ENCODE results near the gene ZNF90. TPM values are rescaled to one million over a fixed set of nuclear protein-coding genes. Genes with fewer than 3 reads are reported as not detected.
"Not testable (repeated sequence)": the region's sequence is repeated elsewhere in the genome, so short reads cannot be mapped to it uniquely, and the experiment has no call there.

The ZNF90 gene
- total RNA-seq, 2 donors from 2014 or later, result 7.9 to 12.2 TPM

DNA sequence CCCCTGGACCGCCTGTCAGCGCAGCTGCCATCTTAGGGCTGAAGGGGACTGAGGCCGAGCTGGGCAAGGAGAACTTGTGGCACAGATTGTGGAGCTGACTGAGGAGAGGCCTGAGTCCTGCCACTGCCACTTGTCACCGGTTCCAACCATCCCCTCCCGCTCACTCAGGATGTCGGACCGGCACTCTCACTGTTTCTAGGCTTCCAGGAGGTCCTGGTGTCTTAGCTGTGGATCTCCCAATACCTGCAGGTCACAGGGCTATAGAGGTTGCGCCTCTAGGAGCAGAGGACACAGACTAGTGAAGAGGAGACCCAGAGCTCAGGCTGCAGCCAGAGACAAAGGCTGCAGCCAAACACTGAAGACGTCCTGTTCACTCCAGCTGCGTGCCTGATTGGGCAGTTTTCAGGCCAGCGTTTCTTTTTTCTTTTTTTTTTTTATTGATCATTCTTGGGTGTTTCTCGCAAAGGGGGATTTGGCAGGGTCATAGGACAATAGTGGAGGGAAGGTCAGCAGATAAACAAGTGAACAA lies 73.9 kb downstream of the ZNF90 start:
- H3K4me3 Mint-ChIP-seq, result no peak overlapping the region
- DNase-seq (ENCODE audit: low spot score) (no peak), ATAC-seq (no peak)
- H3K9me3 Mint-ChIP-seq, result peaks cover 5% of the 10 kb centered on the region
- peaks cover 9 to 11% of the 10 kb centered on the region in 2 donors for H3K27me3 Mint-ChIP-seq
- no peaks in the 10 kb centered on the region for H3K4me1 Mint-ChIP-seq (ENCODE audit: low read depth in 2 of 2)
- no peak overlapping the region for H3K27ac Mint-ChIP-seq
- H3K36me3 Mint-ChIP-seq, result no peaks in the 10 kb centered on the region

DNA sequence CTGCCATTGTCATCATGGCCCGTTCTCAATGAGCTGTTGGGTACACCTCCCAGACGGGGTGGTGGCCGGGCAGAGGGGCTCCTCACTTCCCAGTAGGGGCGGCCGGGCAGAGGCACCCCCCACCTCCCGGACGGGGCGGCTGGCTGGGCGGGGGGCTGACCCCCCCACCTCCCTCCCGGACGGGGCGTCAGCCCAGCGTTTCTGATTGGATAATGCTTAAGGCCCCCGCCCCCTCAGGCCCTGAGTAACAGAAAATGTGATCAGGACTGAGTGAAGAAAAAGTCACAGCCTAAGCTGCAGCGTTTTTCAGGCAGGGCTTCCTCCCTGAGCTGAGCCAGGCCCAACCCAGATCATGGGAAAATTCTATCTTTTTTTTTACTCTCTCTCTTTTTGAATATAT lies 74.7 kb downstream of the ZNF90 start:
- H3K4me3 Mint-ChIP-seq, ATAC-seq, H3K27ac Mint-ChIP-seq: not testable (repeated sequence)

DNA sequence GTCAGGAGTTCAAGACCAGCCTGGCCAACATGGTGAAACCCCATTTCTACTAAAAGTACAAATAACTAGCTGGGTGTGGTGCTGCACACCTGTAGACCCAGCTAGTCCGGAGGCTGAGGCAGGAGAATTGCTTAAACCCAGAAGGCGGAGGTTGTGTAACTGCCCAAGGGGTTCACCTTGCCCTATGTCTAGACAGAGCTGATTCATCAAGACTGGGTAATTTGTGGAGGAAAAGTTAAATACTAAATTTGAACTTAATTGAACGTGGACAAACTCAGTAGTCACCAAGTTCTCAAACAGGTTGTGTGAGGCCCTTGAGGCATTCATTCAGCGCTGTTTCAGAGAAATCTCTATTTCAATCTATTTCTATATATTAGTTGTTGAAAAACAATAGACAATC lies 75.5 kb downstream of the ZNF90 start:
- Mint-ChIP-seq H3K4me1 (ENCODE audit: low read depth in 2 of 2) (no peaks in the 10 kb centered on the region), H3K36me3 (no peaks in the 10 kb centered on the region), H3K27me3 (peaks cover 9 to 11% of the 10 kb centered on the region in 2 donors), H3K4me3 (no peak overlapping the region), H3K27ac (no peak overlapping the region), H3K9me3 (peaks cover 5% of the 10 kb centered on the region)
- no peak for DNase-seq (ENCODE audit: low spot score)
- no peak for ATAC-seq

More for the DNA sequence above, 74.7 kb downstream of the ZNF90 start:
- not testable (repeated sequence) for H3K9me3 Mint-ChIP-seq; DNase-seq (ENCODE audit: low spot score); H3K4me1 Mint-ChIP-seq (ENCODE audit: low read depth in 2 of 2); H3K36me3 Mint-ChIP-seq
- H3K27me3 Mint-ChIP-seq, result peaks cover 9 to 11% of the 10 kb centered on the region in 2 donors

DNA sequence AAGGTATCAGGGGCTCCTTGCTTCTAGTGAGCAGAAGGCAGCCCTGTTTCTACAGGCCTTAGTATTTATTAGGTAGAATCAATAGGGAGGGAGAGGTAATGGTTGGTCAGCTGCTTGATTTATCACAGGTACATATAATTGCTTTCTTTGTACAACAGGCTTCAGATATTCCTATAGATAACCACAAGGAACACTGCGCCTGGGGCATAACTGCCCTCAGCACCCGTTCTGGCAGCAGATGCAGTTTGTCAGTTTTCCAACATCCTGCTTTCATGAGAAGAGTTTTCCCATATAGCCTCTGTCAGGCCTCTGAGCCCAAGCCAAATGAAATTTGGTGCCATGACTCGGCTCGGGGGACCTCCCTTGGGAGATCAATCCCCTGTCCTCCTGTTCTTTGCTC lies 76.8 kb downstream of the ZNF90 start:
- no peaks in the 10 kb centered on the region for H3K4me1 Mint-ChIP-seq (ENCODE audit: low read depth in 2 of 2)
- no peak overlapping the region for H3K4me3 Mint-ChIP-seq

DNA sequence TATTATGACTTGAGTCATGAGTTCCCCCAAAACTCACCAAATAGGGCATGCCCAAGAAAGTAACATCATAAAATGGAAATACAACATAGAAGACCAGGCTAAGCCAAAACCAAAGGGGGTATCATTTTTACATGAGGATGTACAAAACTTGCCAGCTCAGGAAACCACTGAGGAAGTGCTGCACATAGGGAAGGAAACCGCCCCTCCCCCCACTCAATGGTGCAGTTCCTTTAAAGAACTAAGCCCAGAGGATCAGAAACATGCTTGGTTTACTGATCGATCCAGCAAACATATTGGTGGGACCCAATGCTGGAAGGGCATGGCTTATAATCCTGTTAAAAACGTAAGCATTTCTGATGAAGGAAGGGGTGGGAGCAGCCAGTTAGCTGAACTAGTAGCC lies 85.0 kb downstream of the ZNF90 start:
- Mint-ChIP-seq H3K4me1 (ENCODE audit: low read depth in 2 of 2) (peaks cover 7 to 8% of the 10 kb centered on the region in 2 donors), H3K36me3 (peaks cover 9% of the 10 kb centered on the region), H3K4me3 (no peak overlapping the region), H3K9me3 (peaks cover 6% of the 10 kb centered on the region), H3K27ac (no peak overlapping the region), H3K27me3 (no peaks in the 10 kb centered on the region)
- ATAC-seq, result no peak
- DNase-seq (ENCODE audit: low spot score), result no peak

More for the DNA sequence above, 76.8 kb downstream of the ZNF90 start:
- no peak overlapping the region for H3K27ac Mint-ChIP-seq
- H3K36me3 Mint-ChIP-seq, result no peaks in the 10 kb centered on the region
- DNase-seq (ENCODE audit: low spot score) (no peak), ATAC-seq (no peak)
- peaks cover 9 to 11% of the 10 kb centered on the region in 2 donors for H3K27me3 Mint-ChIP-seq
- H3K9me3 Mint-ChIP-seq, result peaks cover 11% of the 10 kb centered on the region

DNA sequence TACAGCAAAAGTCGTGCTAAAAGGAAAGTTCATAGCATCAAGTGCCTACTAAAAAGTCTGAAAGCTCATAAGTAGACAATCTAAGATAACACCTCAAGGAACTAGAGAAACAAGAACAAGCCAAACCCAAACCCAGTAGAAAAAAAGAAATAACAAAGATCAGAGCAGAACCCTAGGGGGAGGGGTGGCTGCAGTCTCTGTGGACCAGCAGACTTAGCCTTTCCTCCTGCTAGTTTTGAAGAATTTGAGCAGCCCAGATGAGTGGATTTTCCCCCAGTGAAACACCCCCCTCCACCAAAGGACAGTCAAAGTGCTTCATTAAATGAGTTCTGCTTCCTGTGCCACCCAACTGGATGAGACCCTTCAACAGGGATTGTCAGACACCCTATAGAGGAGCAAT lies 86.7 kb downstream of the ZNF90 start:
- H3K9me3 Mint-ChIP-seq, result peaks cover under 1% of the 10 kb centered on the region
- H3K27ac Mint-ChIP-seq, result no peak overlapping the region
- no peaks in the 10 kb centered on the region for H3K27me3 Mint-ChIP-seq
- no peak overlapping the region for H3K4me3 Mint-ChIP-seq
- ATAC-seq (no peak), DNase-seq (ENCODE audit: low spot score) (no peak)
- H3K4me1 Mint-ChIP-seq (ENCODE audit: low read depth in 2 of 2), result peaks cover 7 to 8% of the 10 kb centered on the region in 2 donors
- H3K36me3 Mint-ChIP-seq, result peaks cover 11% of the 10 kb centered on the region

DNA sequence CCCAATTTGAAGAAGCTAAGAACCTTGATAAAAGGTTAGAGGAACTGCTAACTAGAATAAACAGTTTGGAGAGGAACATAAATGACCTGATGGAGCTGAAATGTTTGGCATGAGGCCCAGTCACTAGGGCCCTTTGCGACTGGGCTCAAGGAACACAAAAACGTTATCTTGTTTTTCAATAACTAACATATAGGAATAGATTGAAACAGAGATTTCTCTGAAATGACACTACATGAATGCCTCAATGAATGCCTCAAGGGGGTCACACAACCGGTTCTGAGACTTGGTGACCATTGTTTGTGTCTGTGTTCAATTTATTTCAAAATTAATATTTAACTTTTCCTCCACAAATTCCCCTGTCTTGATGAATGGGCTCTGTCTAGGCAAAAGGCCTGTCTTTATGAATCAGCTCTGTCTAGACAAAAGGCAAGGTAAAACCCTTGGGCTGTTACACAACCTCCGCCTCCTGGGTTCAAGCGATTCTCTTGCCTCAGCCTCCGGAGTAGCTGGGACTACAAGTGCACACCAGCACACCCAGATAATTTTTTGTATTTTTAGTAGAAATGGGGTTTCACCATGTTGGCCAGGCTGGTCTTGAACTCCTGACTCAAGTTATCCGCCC lies 88.3 kb downstream of the ZNF90 start:
- no peak for DNase-seq (ENCODE audit: low spot score)
- no peaks in the 10 kb centered on the region for H3K9me3 Mint-ChIP-seq
- peaks cover 22% of the 10 kb centered on the region for H3K36me3 Mint-ChIP-seq
- ATAC-seq, result no peak
- H3K4me3 Mint-ChIP-seq, result no peak overlapping the region
- no peak overlapping the region for H3K27ac Mint-ChIP-seq
- no peaks in the 10 kb centered on the region for H3K27me3 Mint-ChIP-seq
- H3K4me1 Mint-ChIP-seq (ENCODE audit: low read depth in 2 of 2), result peaks cover 7 to 8% of the 10 kb centered on the region in 2 donors

DNA sequence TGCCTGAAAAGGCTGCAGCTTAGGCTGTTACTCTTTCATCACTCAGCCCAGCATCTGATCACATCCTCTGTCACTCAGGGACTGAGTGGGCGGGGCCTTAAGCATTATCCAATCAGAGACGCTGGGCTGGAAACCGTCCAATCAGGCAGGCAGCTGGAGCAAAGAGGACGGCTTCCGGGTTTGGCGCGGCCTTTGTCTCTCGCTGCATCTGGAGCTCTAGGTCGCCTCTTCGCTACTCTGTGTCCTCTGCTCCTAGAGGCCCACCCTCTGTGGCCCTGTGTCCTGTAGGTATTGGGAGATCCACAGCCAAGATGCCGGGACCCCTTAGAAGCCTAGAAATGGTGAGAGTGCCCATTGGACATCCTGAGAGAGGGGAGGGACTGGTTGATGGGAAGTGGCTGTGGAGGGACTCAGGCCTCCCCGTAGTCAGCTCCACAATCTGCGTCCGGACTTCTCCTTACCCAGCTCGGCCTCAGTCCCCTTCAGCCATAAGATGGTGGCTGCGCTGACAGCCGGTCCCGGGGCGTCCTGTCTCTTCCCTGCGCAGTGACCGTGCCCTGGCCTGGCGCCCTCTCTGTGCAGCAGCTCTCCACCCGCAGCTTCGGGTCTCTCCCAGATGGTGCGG lies 89.3 kb downstream of the ZNF90 start, which contains the start of gene ZNF486:
ZNF486 (plus strand) TSS at position 195 of the 625 bp plus-strand sequence; CDS start at position 312, 117 bp downstream.
- Mint-ChIP-seq H3K27me3 (no peaks in the 10 kb centered on the region), H3K27ac (peak within 1 kb of the TSS; percentile 78 to 93), H3K9me3 (no peaks in the 10 kb centered on the region), H3K4me3 (peak within 1 kb of the TSS; percentile 95), H3K4me1 (ENCODE audit: low read depth in 2 of 2) (peaks cover 15 to 16% of the 10 kb centered on the region in 2 donors), H3K36me3 (peaks cover 32% of the 10 kb centered on the region)
- DNase-seq (ENCODE audit: low spot score), result peak; percentile 94
- ATAC-seq, result peak; percentile 96 to 99

DNA sequence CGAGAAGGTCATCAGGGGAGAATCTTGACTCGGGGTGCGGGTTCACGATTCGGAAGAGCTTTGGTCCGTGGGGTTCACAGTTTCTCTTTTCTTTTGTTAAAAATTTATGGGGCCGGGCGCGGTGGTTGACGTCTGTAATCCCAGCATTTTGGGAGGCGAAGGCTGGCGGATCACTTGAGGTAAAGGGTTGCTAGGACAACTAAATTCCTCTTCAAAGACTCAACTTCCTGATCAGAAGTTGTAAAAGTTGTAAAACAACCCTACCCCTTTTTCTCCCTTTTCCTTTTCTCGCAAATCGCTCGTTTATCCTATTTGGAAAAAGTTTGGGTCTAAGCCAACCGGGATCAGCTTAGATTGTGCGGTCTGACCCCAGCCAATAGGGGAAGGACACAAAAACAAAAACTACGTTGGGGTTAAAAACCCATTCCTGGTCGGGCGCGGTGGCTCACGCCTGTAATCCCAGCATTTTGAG lies 89.9 kb downstream of the ZNF90 start:
- H3K27me3 Mint-ChIP-seq, result no peaks in the 10 kb centered on the region
- no peaks in the 10 kb centered on the region for H3K9me3 Mint-ChIP-seq
- ATAC-seq, result no peak
- peaks cover 33% of the 10 kb centered on the region for H3K36me3 Mint-ChIP-seq
- peaks cover 10 to 11% of the 10 kb centered on the region in 2 donors for H3K4me1 Mint-ChIP-seq (ENCODE audit: low read depth in 2 of 2)
- peak overlapping the region; percentile 78 to 93 for H3K27ac Mint-ChIP-seq
- DNase-seq (ENCODE audit: low spot score), result no peak
- H3K4me3 Mint-ChIP-seq, result peak overlapping the region; percentile 95

Other genes starting within 250 kb of the ZNF90 start
- 10 to 100 TPM; 13.4 to 13.7 TPM for gene ZNF253, start 212.1 kb upstream of the ZNF90 start, total RNA-seq
- 1 to 10 TPM; 5.2 to 9.3 TPM for gene ZNF93, start 177.1 kb upstream of the ZNF90 start, total RNA-seq
- gene ZNF682, start 38.5 kb upstream of the ZNF90 start, total RNA-seq, result 10 to 100 TPM; 15.7 to 22.6 TPM
- 1 to 10 TPM; 7.8 to 8.9 TPM for gene ZNF486, start 89.2 kb downstream of the ZNF90 start, total RNA-seq